H1 (cell line): ENCODE measurements around the gene DOK6. TPM values are rescaled to one million over a fixed set of nuclear protein-coding genes. Genes with fewer than 3 reads are reported as not detected.
A peak's percentile ranks its signal among the peaks of the same experiment; 100 is the strongest.

Experiments used
- CTCF ChIA-PET: fragments of 300-600 bp; sonication (Branson Sonifier 250); formaldehyde crosslinking; loops from one replicate; lab custom pipeline; 2021; ENCODE audit not compliant: partially characterized antibody; lab: Charles Lee
- POLR2A ChIA-PET: fragments of 300-600 bp; sonication (Branson Sonifier 250); formaldehyde crosslinking; loops from one replicate; lab custom pipeline; 2021; ENCODE audit warnings: inconsistent platforms; ENCODE audit not compliant: partially characterized antibody; lab: Charles Lee
- DNase-seq, 2 experiments: peaks; one replicate each; pipeline versions ENCODE4 v3.0.0 to v3.0.0-alpha.2; 2010 to 2022; ENCODE audit warnings: low spot score in 2 of 2, low read depth in 1 of 2, mixed read lengths in 1 of 2
- FAIRE-seq: peaks from 2 replicates; lab custom pipeline; 2011; peaks lifted over from hg19 to GRCh38; lab: Jason Lieb, UNC
- H2AFZ ChIP-seq: 2 replicates; pipeline ENCODE4 v1.8.1; 2012; ENCODE audit warnings: low read length, inconsistent platforms
- H2AK5ac ChIP-seq: 2 replicates; pipeline ENCODE4 v1.6.1; 2013; ENCODE audit warnings: low read depth, low read length
- H2BK120ac ChIP-seq: replicated peaks from 2 replicates; pipeline ENCODE3; 2013; ENCODE audit warnings: low read depth, low read length, inconsistent platforms
- H2BK12ac ChIP-seq: 2 replicates; pipeline ENCODE4 v1.6.1; 2013; ENCODE audit warnings: low read depth, low read length
- H2BK15ac ChIP-seq: 2 replicates; pipeline ENCODE4 v1.6.1; 2013; ENCODE audit warnings: low read length
- H2BK20ac ChIP-seq: 2 replicates; pipeline ENCODE4 v1.6.1; 2013; ENCODE audit warnings: low read length
- H2BK5ac ChIP-seq: 2 replicates; pipeline ENCODE4 v1.6.1; 2013; ENCODE audit warnings: low read depth, low read length
- H3K14ac ChIP-seq: 2 replicates; pipeline ENCODE4 v1.6.1; 2013; ENCODE audit warnings: inconsistent platforms; ENCODE audit not compliant: insufficient read length
- H3K18ac ChIP-seq: 2 replicates; pipeline ENCODE4 v1.6.1; 2013; ENCODE audit warnings: low read length; ENCODE audit errors: extremely low read depth
- H3K23ac ChIP-seq: 2 replicates; pipeline ENCODE4 v1.6.1; 2013; ENCODE audit warnings: inconsistent platforms; ENCODE audit not compliant: insufficient read length
- H3K23me2 ChIP-seq: 2 replicates; pipeline ENCODE4 v1.6.1; 2013; ENCODE audit warnings: low read depth, low read length
- H3K27ac ChIP-seq: 2 replicates; pipeline ENCODE4 v1.6.1; 2011; ENCODE audit warnings: low read depth, low read length, inconsistent platforms
- H3K27me3 ChIP-seq, 4 experiments: replicated peaks in 1 of 4; 1 replicate in 1 of 4; 2 replicates in 3 of 4; pipeline versions ENCODE4 v1.6.1 to v1.8.1; 2011 to 2013; ENCODE audit warnings: low read length in 3 of 4, mild to moderate bottlenecking in 3 of 4, inconsistent platforms in 2 of 4, mixed read lengths in 2 of 4, moderate library complexity in 1 of 4; ENCODE audit not compliant: control insufficient read depth in 3 of 4, insufficient read depth in 3 of 4; ENCODE audit errors: extremely low read depth in 1 of 4
- H3K36me3 ChIP-seq, 4 experiments: 2 replicates each; pipeline versions ENCODE4 v1.6.1 to v1.8.1; 2011 to 2013; ENCODE audit warnings: mild to moderate bottlenecking in 4 of 4, low read length in 3 of 4, moderate library complexity in 2 of 4, control low read depth in 1 of 4, inconsistent platforms in 1 of 4; ENCODE audit not compliant: insufficient read depth in 4 of 4, control insufficient read depth in 2 of 4
- H3K4ac ChIP-seq: replicated peaks from 2 replicates; pipeline ENCODE3; 2013; ENCODE audit warnings: low read length, low read depth, mixed read lengths, inconsistent platforms; ENCODE audit not compliant: insufficient read length
- H3K4me1 ChIP-seq, 4 experiments: replicated peaks in 1 of 4; 1 replicate in 1 of 4; 2 replicates in 3 of 4; pipeline versions ENCODE4 v1.6.1 to v1.8.1; 2011 to 2013; ENCODE audit warnings: low read length in 3 of 4, inconsistent platforms in 2 of 4, mixed read lengths in 1 of 4; ENCODE audit not compliant: insufficient read depth in 4 of 4, control insufficient read depth in 3 of 4
- H3K4me2 ChIP-seq, 2 experiments: 2 replicates each; pipeline versions ENCODE4 v1.6.1 to v1.8.1; 2011 to 2013; ENCODE audit warnings: low read depth in 2 of 2, low read length in 2 of 2, control low read depth in 1 of 2, inconsistent platforms in 1 of 2, mild to moderate bottlenecking in 1 of 2; ENCODE audit not compliant: insufficient read depth in 1 of 2
- H3K4me3 ChIP-seq, 4 experiments: fragments of 200-600, 300-600 bp in 1 of 4; sonication (generic), shearing (Covaris generic), sonication (Bioruptor Twin) in 1 of 4; 2 replicates each; pipeline versions ENCODE4 v1.5.1 to v1.8.1; 2011 to 2016; ENCODE audit warnings: low read length in 4 of 4, low read depth in 3 of 4, control low read depth in 2 of 4, inconsistent platforms in 2 of 4, mild to moderate bottlenecking in 2 of 4, mixed read lengths in 1 of 4, moderate library complexity in 1 of 4; ENCODE audit not compliant: insufficient read depth in 2 of 4; ENCODE audit errors: extremely low read depth in 1 of 4
- H3K56ac ChIP-seq: replicated peaks from 2 replicates; pipeline ENCODE3; 2013; ENCODE audit warnings: low read depth, mild to moderate bottlenecking, mixed read lengths, low read length, inconsistent platforms; ENCODE audit not compliant: insufficient read length
- H3K79me1 ChIP-seq: 2 replicates; pipeline ENCODE4 v1.6.1; 2013; ENCODE audit warnings: low read depth, low read length, control low read depth
- H3K79me2 ChIP-seq, 2 experiments: 2 replicates each; pipeline versions ENCODE4 v1.6.1 to v1.8.1; 2012 to 2013; ENCODE audit warnings: low read length in 2 of 2, mild to moderate bottlenecking in 2 of 2, inconsistent platforms in 1 of 2; ENCODE audit not compliant: insufficient read depth in 2 of 2, control insufficient read depth in 1 of 2
- H3K9ac ChIP-seq, 4 experiments: replicated peaks in 1 of 4; 1 replicate in 1 of 4; 2 replicates in 3 of 4; pipeline versions ENCODE4 v1.6.1 to v1.8.1; 2011 to 2013; ENCODE audit warnings: low read depth in 3 of 4, low read length in 3 of 4, control low read depth in 2 of 4, mild to moderate bottlenecking in 2 of 4, moderate library complexity in 2 of 4, inconsistent platforms in 1 of 4; ENCODE audit errors: extremely low read depth in 1 of 4
- H3K9me3 ChIP-seq, 2 experiments: 2 replicates each; pipeline versions ENCODE4 v1.6.1 to v1.8.1; 2012 to 2013; ENCODE audit warnings: mild to moderate bottlenecking in 2 of 2, moderate library complexity in 2 of 2, control low read depth in 1 of 2, inconsistent platforms in 1 of 2, low read depth in 1 of 2, low read length in 1 of 2, mixed read lengths in 1 of 2; ENCODE audit not compliant: insufficient read depth in 2 of 2
- H4K20me1 ChIP-seq, 2 experiments: replicated peaks in 1 of 2; 2 replicates each; pipeline versions ENCODE3 to v1.8.1; 2011 to 2013; ENCODE audit warnings: inconsistent platforms in 2 of 2, low read length in 2 of 2, mild to moderate bottlenecking in 1 of 2; ENCODE audit not compliant: insufficient read depth in 2 of 2, control insufficient read depth in 1 of 2
- H4K5ac ChIP-seq: 2 replicates; pipeline ENCODE4 v1.6.1; 2013; ENCODE audit warnings: low read length, low read depth, mixed read lengths, inconsistent platforms; ENCODE audit not compliant: insufficient read length
- H4K8ac ChIP-seq: 2 replicates; pipeline ENCODE4 v1.8.0; 2013; ENCODE audit warnings: mild to moderate bottlenecking, moderate library complexity, low read length, inconsistent platforms; ENCODE audit not compliant: insufficient read depth; ENCODE audit errors: extremely low read depth
- H4K91ac ChIP-seq: replicated peaks from 2 replicates; pipeline ENCODE3; 2013; ENCODE audit warnings: low read length, mixed read lengths, inconsistent platforms; ENCODE audit not compliant: insufficient read length
- CTCF ChIP-seq, 3 experiments: IDR thresholded peaks; 1 replicate in 2 of 3; 2 replicates in 1 of 3; pipeline versions ENCODE4 v1.5.1 to v1.6.1; 2011; ENCODE audit warnings: low read length in 3 of 3, mild to moderate bottlenecking in 3 of 3, inconsistent platforms in 2 of 3, low read depth in 1 of 3, moderate library complexity in 1 of 3; ENCODE audit not compliant: insufficient read depth in 1 of 3; ENCODE audit errors: control extremely low read depth in 1 of 3
- NRF1 ChIP-seq: IDR thresholded peaks from 2 replicates; pipeline ENCODE4 v1.6.1; 2011; ENCODE audit warnings: mild to moderate bottlenecking, low read depth, low read length, improper control_type of control experiment
- RAD21 ChIP-seq, 2 experiments: IDR thresholded peaks in 1 of 2; conservative IDR thresholded peaks in 1 of 2; 2 replicates each; pipeline ENCODE4 v1.6.1; 2011; ENCODE audit warnings: low read depth in 2 of 2, low read length in 2 of 2, improper control_type of control experiment in 1 of 2, inconsistent platforms in 1 of 2, mild to moderate bottlenecking in 1 of 2, moderate library complexity in 1 of 2
- SIN3A ChIP-seq, 2 experiments: IDR thresholded peaks in 1 of 2; conservative IDR thresholded peaks in 1 of 2; 2 replicates each; pipeline ENCODE4 v1.6.1; 2011 to 2012; ENCODE audit warnings: low read length in 2 of 2, improper control_type of control experiment in 1 of 2, low read depth in 1 of 2, mild to moderate bottlenecking in 1 of 2
- SRF ChIP-seq: IDR thresholded peaks from 2 replicates; pipeline ENCODE4 v1.6.1; 2011; ENCODE audit warnings: mild to moderate bottlenecking, low read depth, low read length, moderate library complexity
- WGBS, 2 experiments: shearing (Covaris generic) in 1 of 2; methylation state at CpG; one replicate each; pipeline versions ENCODE4 v1.1.6 to v1.1.7; 2013 to 2015; ENCODE audit warnings: low lambda C conversion rate in 2 of 2, mixed read lengths in 2 of 2, inconsistent platforms in 1 of 2, low coverage in 1 of 2, missing lambda C conversion rate in 1 of 2; ENCODE audit not compliant: insufficient replicate concordance in 2 of 2, insufficient coverage in 1 of 2, insufficient read length in 1 of 2; ENCODE audit errors: extremely low coverage in 1 of 2, missing lambda C conversion rate in 1 of 2; 5-methylcytosine and 5-hydroxymethylcytosine counted together
- polyA plus RNA-seq, 7 experiments: library from polyadenylated mRNA; depleted of rRNA in 3 of 7; stranded (reverse) in 5 of 7; unstranded in 2 of 7; fragments of >200 nt in 5 of 7; fragments of 200-250 nt in 2 of 7; gene quantifications; 1 replicate in 5 of 7; 2 replicates in 1 of 7; 4 replicates in 1 of 7; pipeline versions ENCODE4 v1.2.1 to v1.2.3, GENCODE V29; 2011 to 2013; ENCODE audit warnings: missing spikeins in 2 of 7, mixed read lengths in 2 of 7
- total RNA-seq: library from RNA; stranded (reverse); fragmentation: NEBNext Ultra II Directional; extraction: Animal tissue kit (Norgen Biotek cat#: 25700); gene quantifications from 2 replicates; pipeline ENCODE4 v1.2.1, GENCODE V29; 2021

DOK6 gene
- total and polyA plus RNA-seq, 2 of the 8 experiments (the other 6 are each of a cell fraction or from before 2014, with no cell fraction given), result 0.33 to 0.50 TPM

- H2BK15ac ChIP-seq, result no peak overlapping the region
- H3K27me3 ChIP-seq, result no peaks in the 10 kb centered on the region
- H3K79me2 ChIP-seq, result no peaks in the 10 kb centered on the region
- H2BK12ac ChIP-seq, result no peak overlapping the region
- H4K20me1 ChIP-seq, result no peaks in the 10 kb centered on the region
- no peaks in the 10 kb centered on the region for H3K23me2 ChIP-seq
- no peak overlapping the region for H3K4ac ChIP-seq
- FAIRE-seq, result no peak
- H3K36me3 ChIP-seq, result no peaks in the 10 kb centered on the region
- H3K4me2 ChIP-seq, result no peak overlapping the region
- H3K4me1 ChIP-seq, result no peaks in the 10 kb centered on the region
- H3K18ac ChIP-seq, result no peak overlapping the region
- no peak overlapping the region for H3K56ac ChIP-seq
- H3K27ac ChIP-seq, result no peak overlapping the region
- H2BK20ac ChIP-seq, result no peak overlapping the region
- H3K9me3 ChIP-seq, result no peaks in the 10 kb centered on the region
- no peak overlapping the region for H3K9ac ChIP-seq
- H3K14ac ChIP-seq, result no peak overlapping the region
- TF ChIP-seq RAD21 (IDR thresholded peaks at IDR 0.05 in 1 of 2, conservative IDR thresholded peaks at IDR 0.05 in 1 of 2; ENCODE audit: low read depth in 2 of 2, low read length in 2 of 2) (peak; percentile 30 to 34), CTCF (IDR thresholded peaks at IDR 0.05; ENCODE audit: control extremely low read depth in 1 of 3, insufficient read depth in 1 of 3, low read depth in 1 of 3, low read length in 3 of 3) (peak in 1 of 3 experiments; percentile 31; a peak in 1 of 4 replicates), SRF (no peak), NRF1 (no peak), SIN3A (conservative IDR thresholded peaks at IDR 0.05 in 1 of 2, IDR thresholded peaks at IDR 0.05 in 1 of 2; ENCODE audit: low read depth in 1 of 2, low read length in 2 of 2) (no peak)
- TF ChIP-seq, all 59 proteins: peak for 2
- Histone ChIP-seq H3K4me3 (no peak overlapping the region), H3K79me1 (no peaks in the 10 kb centered on the region), H3K23ac (no peak overlapping the region), H2AK5ac (no peak overlapping the region), H4K5ac (no peak overlapping the region), H2BK120ac (no peak overlapping the region), H4K8ac (no peak overlapping the region), H2BK5ac (no peak overlapping the region), H2AFZ (no peak overlapping the region), H4K91ac (no peak overlapping the region)
- 96% methylated on average over 3 of the region's 3 CpGs; no CpG with 5 or more reads in 1 of the 2 experiments for WGBS, 2 experiments
- no peak for DNase-seq
- ChIA-PET CTCF (interaction anchor here (1.8 kb wide), 1 partner anchor 9 kb away, joined by 6 read pairs; no protein-coding TSS in a partner anchor), POLR2A (no interaction called here)
Observed at GRCh38 chr18:69588301-69588700, 187.6 kb downstream of the DOK6 start.
